ENCODE measurements around the gene PTP4A2.
A peak's percentile ranks its signal among the peaks of the same experiment; 100 is the strongest.
"Not testable (repeated sequence)": the region's sequence is repeated elsewhere in the genome, so short reads cannot be mapped to it uniquely, and the experiment has no call there.

Gene PTP4A2

GRCh38 chr1:31957701-31958674 lies 19.8 kb upstream of the PTP4A2 start:
- Mint-ChIP-seq H3K4me1 (peaks cover 85% of the 10 kb centered on the region), H3K27ac (peak overlapping the region; percentile 31 to 87), H3K4me3 (peak overlapping the region; percentile 59 to 70), H3K27me3 (no peaks in the 10 kb centered on the region), H3K9me3 (no peaks in the 10 kb centered on the region)
- DNase-seq (peak; percentile 47 to 67), ATAC-seq (peak; percentile 75)

- peak; percentile 80 to 91 for DNase-seq
- Mint-ChIP-seq H3K9me3 (no peaks in the 10 kb centered on the region), H3K4me1 (peaks cover 85% of the 10 kb centered on the region), H3K4me3 (peak overlapping the region; percentile 53 to 76), H3K27ac (peak overlapping the region; percentile 31 to 98), H3K27me3 (no peaks in the 10 kb centered on the region)
- ATAC-seq: peak; percentile 94
Observed at GRCh38 chr1:31955917-31956736, 18.0 kb upstream of the PTP4A2 start.

- Mint-ChIP-seq H3K27ac (peak overlapping the region; percentile 72 to 88), H3K9me3 (no peaks in the 10 kb centered on the region), H3K4me1 (peaks cover 71% of the 10 kb centered on the region), H3K4me3 (peak overlapping the region; percentile 1 to 46), H3K27me3 (no peaks in the 10 kb centered on the region)
- no peak for DNase-seq
- ATAC-seq: no peak
Observed at GRCh38 chr1:31954607-31955283, 16.6 kb upstream of the PTP4A2 start.

GRCh38 chr1:31952825-31953220 lies 14.7 kb upstream of the PTP4A2 start:
- no peak overlapping the region for H3K27ac Mint-ChIP-seq
- H3K9me3 Mint-ChIP-seq: no peaks in the 10 kb centered on the region
- peaks cover 55% of the 10 kb centered on the region for H3K4me1 Mint-ChIP-seq
- no peak for DNase-seq
- no peak overlapping the region for H3K4me3 Mint-ChIP-seq
- H3K27me3 Mint-ChIP-seq: no peaks in the 10 kb centered on the region
- ATAC-seq: no peak

- no peak for ATAC-seq
- Mint-ChIP-seq H3K4me1 (peaks cover 48% of the 10 kb centered on the region), H3K9me3 (no peaks in the 10 kb centered on the region), H3K27ac (no peak overlapping the region), H3K4me3 (no peak overlapping the region), H3K27me3 (no peaks in the 10 kb centered on the region)
- DNase-seq: no peak
Observed at GRCh38 chr1:31951276-31951675, 13.1 kb upstream of the PTP4A2 start.

- DNase-seq: no peak
- H3K27me3 Mint-ChIP-seq: no peaks in the 10 kb centered on the region
- ATAC-seq: no peak
Observed at GRCh38 chr1:31949862-31950261, 11.7 kb upstream of the PTP4A2 start.

GRCh38 chr1:31945677-31946076 lies 7.5 kb upstream of the PTP4A2 start:
- H3K27ac Mint-ChIP-seq, DNase-seq, H3K27me3 Mint-ChIP-seq, ATAC-seq, H3K9me3 Mint-ChIP-seq: not testable (repeated sequence)
- Mint-ChIP-seq H3K4me1 (peaks cover 55% of the 10 kb centered on the region), H3K4me3 (peak overlapping the region; percentile 35 to 85)

More at GRCh38 chr1:31949862-31950261, 11.7 kb upstream of the PTP4A2 start:
- peaks cover 46% of the 10 kb centered on the region for H3K4me1 Mint-ChIP-seq
- H3K4me3 Mint-ChIP-seq: no peak overlapping the region
- H3K27ac Mint-ChIP-seq: no peak overlapping the region
- H3K9me3 Mint-ChIP-seq: no peaks in the 10 kb centered on the region

- peak; percentile 82 for ATAC-seq
- peak; percentile 76 to 88 for DNase-seq
- H3K4me1 Mint-ChIP-seq: peaks cover 67% of the 10 kb centered on the region
Observed at GRCh38 chr1:31944205-31945089, 6.3 kb upstream of the PTP4A2 start.

GRCh38 chr1:31943546-31944184 lies 5.5 kb upstream of the PTP4A2 start:
- Mint-ChIP-seq H3K27ac (peak overlapping the region; percentile 79 to 93), H3K27me3 (no peaks in the 10 kb centered on the region), H3K9me3 (no peaks in the 10 kb centered on the region), H3K4me1 (peaks cover 75% of the 10 kb centered on the region), H3K4me3 (peak overlapping the region; percentile 85 to 88)
- ATAC-seq (peak; percentile 34), DNase-seq (peak in 1 of 2 donors; percentile 52)

More at GRCh38 chr1:31944205-31945089, 6.3 kb upstream of the PTP4A2 start:
- peak overlapping the region; percentile 85 to 88 for H3K4me3 Mint-ChIP-seq
- no peaks in the 10 kb centered on the region for H3K9me3 Mint-ChIP-seq
- H3K27me3 Mint-ChIP-seq: no peaks in the 10 kb centered on the region
- peak overlapping the region; percentile 93 to 95 for H3K27ac Mint-ChIP-seq

- not testable (repeated sequence) for ATAC-seq, H3K27me3 Mint-ChIP-seq, DNase-seq, H3K9me3 Mint-ChIP-seq
- Mint-ChIP-seq H3K4me3 (peak overlapping the region; percentile 33 to 85), H3K4me1 (peaks cover 78% of the 10 kb centered on the region), H3K27ac (peak overlapping the region in 1 of 2 donors; percentile 48)
Observed at GRCh38 chr1:31942061-31942460, 3.9 kb upstream of the PTP4A2 start.

GRCh38 chr1:31939484-31940329 lies 1.5 kb upstream of the PTP4A2 start:
- H3K9me3 Mint-ChIP-seq: no peaks in the 10 kb centered on the region
- H3K27ac Mint-ChIP-seq: peak overlapping the region; percentile 91 to 96
- ATAC-seq (peak; percentile 73), DNase-seq (peak; percentile 88 to 91)
- peaks cover 76% of the 10 kb centered on the region for H3K4me1 Mint-ChIP-seq
- H3K4me3 Mint-ChIP-seq: peak overlapping the region; percentile 76 to 86
- H3K27me3 Mint-ChIP-seq: no peaks in the 10 kb centered on the region

- ATAC-seq: peak; percentile 44
- no peaks in the 10 kb centered on the region for H3K27me3 Mint-ChIP-seq
- peak; percentile 75 for DNase-seq
- peak overlapping the region; percentile 93 to 99 for H3K4me3 Mint-ChIP-seq
- H3K9me3 Mint-ChIP-seq: no peaks in the 10 kb centered on the region
- H3K4me1 Mint-ChIP-seq: peaks cover 74% of the 10 kb centered on the region
- H3K27ac Mint-ChIP-seq: peak overlapping the region; percentile 94 to 99
Observed at GRCh38 chr1:31937300-31938183, 626 bp downstream of the PTP4A2 start.
